ENCODE results near the gene EPB42.
"Not testable (repeated sequence)": the region's sequence is repeated elsewhere in the genome, so short reads cannot be mapped to it uniquely, and the experiment has no call there.

EPB42 gene

DNA sequence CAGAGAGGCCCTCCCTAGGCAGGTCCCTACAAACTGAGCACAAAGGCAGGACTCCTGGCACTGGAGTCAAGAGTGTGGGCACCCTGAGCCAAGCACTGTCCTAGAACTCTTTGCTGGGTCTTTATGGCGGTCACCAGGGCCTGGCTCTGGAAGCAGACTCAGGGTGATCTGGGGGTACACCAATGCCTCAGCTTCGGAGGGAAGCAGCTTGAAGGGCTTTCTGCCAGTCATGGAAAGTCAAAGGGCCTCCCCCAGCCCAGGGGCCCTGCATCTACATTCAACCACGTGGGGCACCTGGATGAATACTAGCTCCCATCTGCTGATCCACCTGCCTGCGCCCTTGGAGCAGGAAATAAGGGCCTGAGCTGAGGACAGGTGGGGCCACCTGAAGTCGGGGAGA, 7.4 kb downstream of the EPB42 start:
- no peak for DNase-seq

DNA sequence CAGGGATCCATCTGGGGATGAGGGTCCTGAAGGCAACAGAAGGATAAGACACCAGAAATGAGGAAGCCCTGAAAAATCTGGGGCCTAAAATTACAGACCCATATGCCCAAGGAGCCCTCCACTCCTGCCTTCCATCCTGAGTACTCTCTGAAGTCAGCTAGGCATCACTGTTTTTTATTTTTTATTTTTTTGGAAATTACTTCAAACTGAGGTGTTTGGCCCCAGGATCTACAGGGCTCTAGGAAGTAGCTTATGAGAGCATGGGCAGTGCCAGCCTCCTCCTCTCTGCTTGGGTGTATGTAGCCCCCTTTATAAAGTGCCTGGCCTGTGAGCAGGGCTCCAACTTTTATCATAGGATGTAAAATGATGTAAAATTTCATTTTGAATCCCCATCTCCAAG, 7.9 kb downstream of the EPB42 start:
- no peak for DNase-seq

DNA sequence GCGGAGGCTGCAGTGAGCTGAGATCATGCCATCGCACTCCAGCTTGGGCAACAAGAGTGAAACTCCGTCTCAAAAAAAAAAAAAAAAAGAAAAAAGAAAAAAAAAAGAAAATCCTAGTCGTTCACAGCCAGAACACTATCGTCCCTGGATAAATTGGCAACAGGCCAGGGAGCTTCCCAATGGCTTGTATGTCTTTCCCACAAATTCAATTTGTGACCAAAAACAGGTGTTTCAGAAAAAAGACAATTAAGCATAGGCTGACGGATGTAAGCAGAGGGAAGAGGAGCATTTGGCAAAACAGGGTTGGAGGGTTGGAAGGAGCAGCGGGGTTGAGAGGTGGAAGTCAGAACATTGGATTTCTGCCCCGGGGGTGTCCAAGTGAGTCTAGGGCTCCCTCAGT, 8.5 kb downstream of the EPB42 start:
- DNase-seq: no peak

DNA sequence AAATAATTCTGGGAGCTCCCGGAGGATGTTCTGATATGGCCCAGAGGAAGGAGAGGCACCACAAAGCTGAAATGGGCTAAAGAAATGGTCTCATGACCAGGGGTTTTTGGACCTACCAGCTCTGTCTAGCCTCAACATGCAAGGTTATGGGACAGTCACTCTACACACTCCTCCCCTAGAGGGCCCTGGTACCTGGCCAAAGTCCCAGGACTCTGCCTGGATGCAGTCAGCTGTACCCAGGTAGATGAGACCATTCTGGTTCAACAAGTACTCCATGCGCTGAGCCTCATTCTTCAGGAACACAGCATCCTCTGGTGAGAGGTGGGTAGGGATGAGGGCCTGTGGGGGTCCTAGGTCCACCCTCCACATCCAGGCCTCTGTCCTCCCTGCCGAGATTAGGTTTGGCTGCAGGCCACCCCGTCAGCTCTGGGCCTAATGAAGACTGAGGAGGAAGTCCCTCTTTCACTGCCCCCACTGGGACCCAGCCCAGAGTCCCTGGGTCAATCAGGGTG, 9.5 kb downstream of the EPB42 start:
- no peak for DNase-seq

DNA sequence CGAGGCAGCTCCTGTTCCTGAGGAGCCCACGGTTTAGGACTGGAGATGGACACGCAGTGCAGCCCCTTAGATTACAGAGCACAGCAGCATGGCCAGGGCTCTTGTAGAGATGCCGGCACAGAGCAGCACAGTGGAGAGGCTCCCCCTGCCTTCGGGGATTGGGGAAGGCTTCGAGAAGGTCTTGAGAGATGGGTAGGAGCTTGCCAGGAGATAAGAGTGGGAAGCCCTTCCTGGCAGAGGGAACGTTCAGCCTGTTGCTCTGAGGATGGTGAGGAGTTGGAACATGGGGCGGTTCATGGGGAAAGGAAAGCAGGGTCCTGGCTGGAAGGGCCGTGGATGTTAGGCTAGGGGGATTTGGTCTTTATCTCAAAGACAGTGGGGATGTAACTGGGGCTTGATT, 10.0 kb downstream of the EPB42 start:
- no peak for DNase-seq

DNA sequence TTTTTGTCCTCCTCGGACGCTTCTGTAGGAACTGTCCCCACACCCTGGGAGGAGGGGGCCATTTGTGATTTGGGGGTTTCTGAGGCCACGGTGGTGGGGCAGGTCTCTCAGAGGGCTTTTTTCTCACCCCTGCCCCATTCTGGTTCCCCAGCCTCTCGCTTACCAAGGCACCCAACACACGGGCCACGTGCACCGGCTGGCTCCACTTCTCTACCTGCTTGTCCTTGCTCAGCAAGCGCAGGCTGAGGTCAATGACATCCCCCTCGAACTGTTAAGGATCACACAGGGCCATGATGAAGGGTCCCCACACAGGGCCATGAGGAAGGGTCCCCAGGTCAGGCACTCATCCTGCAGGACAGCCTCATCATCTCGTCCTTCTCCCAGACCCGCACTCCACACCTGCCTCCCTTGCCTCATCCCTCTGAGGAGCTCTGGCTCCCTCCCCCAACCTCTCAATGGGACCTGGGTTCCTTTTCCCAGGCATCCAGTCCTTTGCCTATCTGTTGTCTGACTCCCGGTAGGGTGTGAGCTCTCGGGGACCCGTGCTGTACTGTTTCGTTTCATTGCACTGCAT, 10.6 kb downstream of the EPB42 start:
- DNase-seq: no peak

DNA sequence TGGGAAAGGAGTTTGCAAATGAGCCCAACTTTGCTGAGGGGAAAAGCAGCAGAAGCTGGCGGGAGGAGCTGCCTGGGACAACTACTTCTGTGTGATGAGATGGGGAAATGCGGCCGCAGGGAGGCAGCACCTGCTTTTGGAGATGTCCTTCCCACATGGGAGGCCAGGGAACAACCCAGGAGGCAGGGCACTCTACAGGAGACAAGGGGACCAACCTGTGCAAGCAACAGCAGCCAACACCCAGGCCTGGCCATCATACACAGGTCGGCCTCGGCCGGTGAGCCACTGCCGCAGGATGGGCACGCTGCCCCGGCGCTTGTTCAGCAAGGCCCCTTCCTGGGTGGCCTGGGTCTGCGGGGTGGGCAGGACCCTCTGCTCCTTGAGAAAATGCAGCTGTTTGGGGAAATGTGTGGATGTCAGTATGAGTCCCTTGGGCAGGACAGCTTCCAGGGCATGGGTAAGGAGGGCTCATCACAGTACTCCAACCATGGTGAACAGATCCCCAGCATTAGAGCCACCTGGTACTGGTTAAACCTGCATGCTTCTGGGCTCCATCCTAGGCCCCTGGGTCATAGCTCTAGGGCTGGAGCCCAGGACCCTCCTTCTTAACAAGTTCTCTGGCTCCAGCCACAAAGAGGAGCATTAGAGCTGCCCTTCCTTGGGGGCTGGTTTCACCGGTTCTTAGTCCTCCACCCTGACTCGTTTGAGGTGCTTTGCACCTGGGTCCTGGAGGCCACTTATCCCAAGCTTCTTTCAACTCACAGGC, 11.6 kb downstream of the EPB42 start:
- no peak for DNase-seq

DNA sequence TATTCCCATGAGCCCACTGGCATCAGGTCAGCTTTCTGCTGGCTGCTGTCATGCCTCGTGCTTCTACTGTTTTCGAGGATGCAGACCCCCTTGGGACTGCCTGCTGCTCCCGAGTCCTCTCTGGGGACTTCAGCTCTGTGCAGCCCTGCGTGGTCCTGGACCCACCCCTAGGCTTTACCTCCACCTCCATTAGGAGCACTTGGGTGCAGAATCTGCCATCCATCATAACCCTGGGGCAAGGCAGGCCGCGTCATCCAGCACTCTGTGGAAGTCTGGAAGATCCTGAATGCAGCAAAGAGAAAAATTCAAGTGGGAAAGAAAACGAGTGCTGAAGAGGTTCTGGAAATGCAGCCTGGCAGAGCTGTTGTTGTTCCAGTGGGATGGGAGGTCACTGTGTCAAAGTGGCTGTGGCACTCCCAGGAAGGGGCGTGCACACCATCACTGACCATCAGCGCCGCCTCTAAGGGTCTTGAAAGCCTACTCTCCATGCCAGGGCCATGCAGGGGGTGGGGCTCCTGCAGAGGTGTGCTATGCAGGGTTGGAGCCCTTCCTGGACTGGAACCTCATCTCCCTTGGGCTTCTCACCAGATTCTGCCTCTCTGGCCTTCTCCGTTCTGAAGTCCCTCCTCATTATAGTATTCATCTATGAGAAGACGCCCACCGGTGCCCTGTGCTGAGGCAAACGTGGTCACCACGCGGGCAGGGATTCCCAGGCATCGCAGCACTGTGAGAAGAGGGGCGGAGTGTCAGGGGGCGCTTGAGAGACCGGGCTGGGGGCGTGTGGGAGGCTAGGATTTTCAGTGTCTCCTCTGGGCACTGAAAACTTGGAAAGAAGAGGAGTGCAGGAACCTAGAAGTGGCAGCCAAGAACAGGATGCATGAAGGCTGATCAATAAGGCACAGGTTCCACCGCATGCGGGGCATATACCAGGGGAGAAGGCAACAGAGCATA, 12.5 kb downstream of the EPB42 start:
- no peak for DNase-seq

DNA sequence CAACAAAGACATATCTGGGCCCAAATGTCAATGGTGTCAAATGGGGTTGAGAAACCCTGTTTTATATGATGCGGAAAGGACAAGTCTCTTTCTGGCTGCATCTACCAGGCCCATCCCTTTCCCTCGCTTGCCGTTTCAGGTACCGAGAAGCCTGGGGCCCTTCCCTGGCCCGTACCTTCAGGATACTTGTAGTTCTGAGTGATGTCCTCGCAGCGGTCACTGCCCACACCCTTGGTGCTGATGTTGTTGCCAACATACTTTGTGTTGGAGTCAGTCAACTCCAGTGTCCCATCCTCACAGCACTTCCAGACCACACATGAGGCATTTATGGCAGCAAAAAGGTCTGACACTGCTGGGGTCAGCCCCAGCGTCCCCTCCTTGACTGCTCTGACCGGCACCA, 13.8 kb downstream of the EPB42 start:
- DNase-seq: no peak

DNA sequence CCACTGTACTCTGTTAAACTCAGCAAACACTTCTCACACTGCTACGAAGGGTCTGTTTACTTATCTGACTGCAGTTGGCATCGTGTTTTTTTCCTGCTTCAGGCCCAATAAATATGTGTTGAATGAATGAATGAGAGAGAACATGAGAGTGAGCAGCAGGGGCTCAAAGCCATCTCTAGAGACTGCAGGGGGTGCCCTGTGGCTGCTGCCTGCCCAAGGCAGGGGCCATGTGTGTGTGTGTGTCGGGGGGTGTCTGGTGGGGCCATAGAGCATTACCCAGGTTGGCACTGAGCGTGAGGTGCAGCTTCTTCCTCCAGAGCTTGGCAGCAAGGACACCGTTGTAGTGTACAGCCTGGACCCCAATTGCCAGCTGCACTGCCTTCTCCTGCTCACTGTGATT, 14.8 kb downstream of the EPB42 start:
- no peak for DNase-seq

DNA sequence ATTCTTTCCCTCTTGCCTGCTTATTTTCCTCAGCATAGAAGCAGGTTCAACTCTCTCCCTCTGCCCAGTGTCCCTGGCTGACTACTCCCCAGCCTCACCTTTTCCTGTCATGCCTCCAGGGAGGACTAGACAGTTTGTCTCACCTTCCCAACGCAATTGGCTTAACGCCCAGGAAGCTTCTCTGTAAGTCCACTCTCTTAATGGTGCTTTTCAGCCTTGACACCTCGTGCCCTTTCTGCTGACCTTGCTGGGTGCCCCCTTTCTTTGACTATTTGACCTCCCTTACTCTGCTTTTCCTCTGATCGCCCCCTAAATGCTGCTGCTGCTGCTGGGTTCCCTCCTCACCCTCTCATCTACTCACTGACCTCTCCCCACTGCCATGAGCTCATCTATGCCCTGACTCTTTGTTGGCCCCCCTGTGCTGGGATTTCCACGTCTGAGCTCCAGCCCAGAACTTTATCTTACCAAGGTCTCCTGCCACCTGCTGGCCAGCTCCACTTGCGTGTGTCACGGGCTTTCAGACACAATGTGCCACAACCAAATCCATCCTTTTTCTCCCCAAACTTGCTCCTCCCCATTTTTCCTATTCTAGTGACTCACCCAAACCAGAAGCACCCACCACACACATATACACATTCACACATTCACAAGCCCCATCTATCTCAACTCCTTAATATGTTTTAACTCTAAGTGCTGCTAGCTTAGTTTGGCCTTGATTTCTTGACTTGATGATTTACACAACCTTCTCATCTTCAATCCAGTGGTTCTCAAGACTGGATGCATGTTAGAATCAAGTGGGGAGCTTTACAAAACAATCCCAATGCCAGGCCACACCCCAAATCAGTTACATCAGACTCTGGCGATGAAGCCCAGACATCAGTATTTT, 16.6 kb downstream of the EPB42 start:
- peak in 9 of 56 donors; percentile 5 to 43 (median 9) for DNase-seq

DNA sequence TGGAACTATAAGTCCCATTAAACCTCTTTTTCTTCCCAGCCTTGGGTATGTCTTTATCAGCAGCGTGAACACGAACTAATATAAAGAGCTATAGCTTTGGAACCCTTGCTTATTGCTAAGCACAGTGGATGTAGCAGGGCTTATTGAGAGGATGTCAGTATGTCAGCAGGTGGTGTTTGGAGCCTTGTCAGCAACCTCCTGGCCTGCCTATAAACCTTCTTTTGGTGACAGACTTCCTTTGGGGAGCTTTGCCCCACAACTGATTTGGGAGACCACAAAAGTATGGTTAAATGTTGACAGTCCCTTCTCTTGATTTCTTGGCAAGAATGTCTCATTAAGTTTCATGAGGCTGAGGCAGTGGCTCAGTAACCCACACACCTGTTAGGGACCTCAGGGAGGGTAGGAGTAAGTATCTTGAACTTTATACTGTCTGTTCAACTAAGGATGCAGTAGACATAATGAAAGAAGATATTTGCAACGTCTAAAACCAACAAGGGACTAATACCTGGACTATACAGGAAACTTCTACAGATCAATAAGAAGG, 20.8 kb downstream of the EPB42 start:
- no peak for DNase-seq

DNA sequence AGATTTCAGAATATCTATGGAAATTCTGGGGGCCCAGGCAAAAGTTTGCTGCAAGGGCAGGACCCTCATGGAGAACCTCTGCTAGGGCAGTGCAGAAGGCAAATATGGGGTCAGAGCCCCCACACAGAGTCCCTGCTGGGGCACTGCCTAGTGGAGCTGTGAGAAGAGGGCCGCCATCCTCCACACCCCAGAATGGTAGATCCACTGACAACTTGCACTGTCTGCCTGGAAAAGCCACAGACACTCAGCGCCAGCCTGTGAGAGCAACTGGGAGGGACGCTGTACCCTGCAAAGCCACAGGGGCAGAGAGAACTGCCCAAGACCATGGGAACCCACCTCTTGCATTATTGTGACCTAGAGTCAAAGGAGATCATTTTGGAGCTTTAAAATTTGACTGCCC, 21.8 kb downstream of the EPB42 start:
- DNase-seq: no peak

DNA sequence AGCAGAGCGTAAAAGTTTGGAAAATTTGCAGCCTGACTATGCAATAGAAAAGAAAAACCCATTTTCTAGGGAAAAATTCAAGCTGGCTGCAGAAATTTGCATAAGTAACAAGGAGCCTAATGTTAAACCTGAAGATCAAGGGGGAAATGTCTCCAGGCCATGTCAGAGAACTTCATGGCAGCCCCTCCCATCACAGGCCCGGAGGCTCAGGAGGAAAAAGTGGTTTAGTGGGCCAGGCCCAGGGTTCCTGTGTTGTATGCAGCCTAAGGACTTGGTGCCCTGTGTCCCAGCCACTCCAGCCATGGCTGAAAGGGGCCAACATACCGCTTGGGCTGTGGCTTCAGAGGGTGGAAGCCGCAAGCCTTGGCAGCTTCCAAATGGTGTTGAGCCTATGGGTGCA, 22.3 kb downstream of the EPB42 start:
- DNase-seq: not testable (repeated sequence)

DNA sequence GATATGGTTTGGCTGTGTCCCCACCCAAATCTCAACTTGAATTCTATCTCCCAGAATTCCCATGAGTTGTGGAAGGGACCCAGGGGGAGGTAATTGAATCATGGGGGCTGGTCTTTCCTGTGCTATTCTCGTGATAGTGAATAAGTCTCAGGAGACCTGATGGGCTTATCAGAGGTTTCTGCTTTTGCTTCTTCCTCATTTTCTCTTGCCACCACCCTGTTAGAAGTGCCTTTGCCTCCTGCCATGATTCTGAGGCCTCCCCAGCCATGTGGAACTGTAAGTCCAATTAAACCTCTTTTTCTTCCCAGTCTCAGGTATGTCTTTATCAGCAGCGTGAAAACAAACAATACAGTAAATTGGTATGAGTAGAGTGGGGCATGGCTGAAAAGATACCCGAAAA, 23.0 kb downstream of the EPB42 start:
- not testable (repeated sequence) for DNase-seq

DNA sequence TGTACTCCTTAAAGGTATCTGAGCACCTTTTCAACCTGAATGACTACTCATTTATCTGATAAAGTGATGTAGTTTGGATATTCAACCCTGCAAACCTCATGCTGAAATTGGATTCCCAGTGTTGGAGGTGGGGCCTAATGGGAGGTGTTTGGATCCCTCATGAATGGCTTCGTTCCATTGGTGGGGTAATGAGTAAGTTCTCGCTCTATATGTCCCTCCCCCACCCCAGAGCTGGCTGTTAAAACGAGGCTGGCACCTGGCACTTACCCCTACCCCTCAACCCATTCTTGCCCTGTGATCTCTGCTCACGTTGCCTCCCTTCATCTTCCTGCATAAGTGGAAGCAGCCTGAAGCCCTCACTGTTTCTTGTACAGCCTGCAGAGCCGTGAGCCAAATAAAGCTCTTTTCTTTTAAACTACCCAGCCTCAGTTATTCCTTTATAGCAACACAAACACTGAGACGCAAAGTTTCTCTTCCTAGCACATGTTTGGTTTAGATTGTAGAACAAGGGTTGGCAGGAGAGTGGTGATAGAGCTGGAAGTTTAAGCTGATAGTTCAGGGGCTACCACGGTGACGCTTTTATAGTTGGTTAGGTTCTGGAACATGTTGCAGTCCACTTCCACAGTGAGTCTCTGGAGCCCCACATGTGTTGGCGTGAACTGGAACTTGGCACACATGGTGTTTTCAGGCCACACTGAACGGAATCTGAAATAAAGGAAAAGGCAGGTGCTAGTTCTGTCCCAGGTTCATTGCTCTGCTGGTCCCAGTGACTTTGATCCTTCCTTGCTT, 23.9 kb downstream of the EPB42 start:
- no peak for DNase-seq

DNA sequence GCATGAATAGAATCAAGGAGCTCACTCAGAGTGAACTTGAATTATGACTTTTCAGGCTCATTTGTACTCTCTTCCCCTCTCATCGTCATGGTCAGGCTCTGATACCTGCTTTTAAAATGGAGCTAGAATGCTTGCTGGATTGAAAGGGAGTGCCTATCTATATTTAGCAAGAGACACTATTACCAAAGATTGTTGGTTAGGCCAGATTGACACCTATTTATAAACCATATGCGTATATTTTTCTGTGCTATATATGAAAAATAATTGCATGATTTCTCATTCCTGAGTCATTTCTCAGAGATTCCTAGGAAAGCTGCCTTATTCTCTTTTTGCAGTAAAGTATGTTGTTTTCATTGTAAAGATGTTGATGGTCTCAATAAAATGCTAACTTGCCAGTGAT, 26.0 kb downstream of the EPB42 start:
- DNase-seq: no peak

DNA sequence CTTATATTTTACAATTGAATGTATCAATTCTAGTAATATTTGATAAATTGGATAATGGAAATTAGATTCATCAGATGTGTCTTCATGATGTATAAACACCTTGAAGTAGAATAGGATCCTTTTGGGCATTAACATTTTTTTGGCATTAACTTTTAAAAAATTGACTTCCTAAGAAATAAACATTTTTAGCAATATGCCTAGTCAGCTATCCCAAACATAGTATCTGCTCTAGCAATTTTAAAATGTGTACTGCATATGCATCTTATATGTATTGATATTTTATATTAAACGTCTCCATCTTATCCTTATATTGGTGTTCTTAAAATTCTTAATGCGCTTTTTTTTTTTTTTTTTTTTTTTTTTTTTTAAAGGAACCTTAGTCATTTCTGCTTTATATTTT, 27.1 kb downstream of the EPB42 start:
- DNase-seq: no peak

DNA sequence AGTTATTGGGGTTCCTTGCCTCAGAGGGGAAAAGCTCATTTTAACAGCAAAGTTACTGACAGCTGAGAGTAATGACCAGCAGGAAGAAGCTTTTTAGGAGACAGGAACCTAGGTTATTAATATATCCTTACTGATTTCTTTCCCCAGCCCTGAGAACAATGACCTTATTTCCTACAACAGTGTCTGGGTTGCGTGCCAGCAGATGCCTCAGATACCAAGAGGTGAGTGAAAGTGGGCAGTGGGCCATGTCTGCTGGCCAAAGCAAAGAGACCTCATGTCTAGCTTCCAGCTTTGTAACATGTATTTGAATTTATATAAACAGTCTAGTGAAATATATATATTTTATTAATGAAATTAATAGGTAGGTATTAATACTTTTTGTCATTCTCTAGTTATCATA, 30.6 kb downstream of the EPB42 start:
- no peak for DNase-seq

DNA sequence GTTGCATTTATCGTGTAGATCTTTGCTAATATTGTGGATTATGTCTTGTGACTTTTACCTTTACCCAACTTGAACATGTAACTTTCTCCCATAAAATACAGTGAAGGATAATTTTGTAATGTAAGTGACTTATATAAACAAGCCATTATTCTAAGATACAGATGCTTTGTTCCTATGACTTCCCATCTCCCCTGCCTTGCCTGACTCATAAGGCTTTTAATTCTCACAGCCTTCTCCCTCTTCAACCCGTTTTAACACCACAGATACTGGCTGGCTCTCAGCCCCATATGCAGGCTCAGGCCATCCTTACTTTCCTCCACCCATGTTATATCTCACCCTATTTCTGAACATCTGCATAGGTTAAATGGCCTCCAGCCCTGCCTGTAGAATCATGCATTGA, 31.5 kb downstream of the EPB42 start:
- no peak for DNase-seq

Data from nucleus accumbens (tissue), 56 donors.